Measurements from ENCODE around the gene MAP1B.

GRCh38 chr5:72235725-72236124 lies 128.4 kb downstream of the MAP1B start:
- TF ChIP-seq CTCF (IDR thresholded peaks at IDR 0.05) = no peak
- no peak for TF ChIP-seq POLR2A (IDR thresholded peaks at IDR 0.05)
- no peak for TF ChIP-seq POLR2AphosphoS5 (IDR thresholded peaks at IDR 0.05)
